Fibroblast of skin of left quadriceps (primary cell): Measurements from ENCODE around the gene UBE2V1.
"Not testable (repeated sequence)": the region's sequence is repeated elsewhere in the genome, so short reads cannot be mapped to it uniquely, and the experiment has no call there.

Experiments
- DNase-seq, 2 experiments: peaks; one replicate each; pipeline ENCODE4 v3.0.0-alpha.2; 2013; ENCODE audit warnings: low read depth in 2 of 2

UBE2V1 gene

DNA sequence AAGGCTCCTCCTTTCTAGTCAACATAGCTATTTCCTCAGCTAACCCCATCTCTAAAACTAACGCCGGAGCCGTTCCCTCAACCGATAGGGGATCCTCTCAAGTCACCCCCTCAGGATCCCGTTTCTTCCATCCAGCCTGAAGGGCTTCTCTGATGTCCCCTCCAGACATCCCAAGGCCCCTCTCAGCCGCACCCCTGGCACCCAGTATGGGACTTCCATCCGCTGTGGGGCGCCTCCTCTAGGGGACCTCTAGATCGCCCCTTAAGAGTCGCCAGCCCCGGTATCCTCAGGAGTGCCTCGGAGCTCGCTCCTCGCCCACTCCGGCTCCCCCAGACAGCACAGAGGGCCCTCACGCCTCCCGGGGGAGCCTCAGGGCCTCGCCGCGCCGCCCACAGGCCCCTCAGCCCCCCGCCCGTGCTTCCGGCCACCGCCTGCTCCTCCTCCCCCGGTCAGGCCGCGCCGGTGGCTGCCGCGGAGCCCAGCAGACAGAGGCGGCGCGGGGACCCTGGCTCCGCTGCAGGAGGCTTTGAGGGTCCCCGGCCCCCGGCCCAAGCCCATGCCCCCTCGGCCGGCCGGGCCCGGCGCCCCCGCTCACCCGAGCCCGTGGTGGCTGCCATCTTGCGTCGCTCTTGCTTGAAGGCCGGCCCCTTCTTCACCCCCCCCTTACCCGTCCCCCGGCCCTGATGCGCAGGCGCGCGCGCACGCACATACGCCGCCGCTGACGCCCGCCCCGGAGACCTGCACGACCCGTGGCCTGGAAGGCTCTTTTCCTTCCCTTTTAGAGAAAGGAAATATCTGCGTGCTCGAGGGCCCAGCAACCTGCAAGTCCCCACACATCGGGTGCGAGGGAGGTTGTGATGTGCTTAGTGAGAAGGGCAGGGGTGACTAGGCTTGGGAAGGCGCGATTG is at the start of gene UBE2V1:
Gene UBE2V1 (minus strand): TSS at position 639 of the 908 bp plus-strand sequence. CDS start 22 bp downstream, at position 617.
- peak; percentile 58 to 60 for DNase-seq

GRCh38 chr20:50161494-50161893 is 48.5 kb upstream of the UBE2V1 start:
- DNase-seq: not testable (repeated sequence)

DNA sequence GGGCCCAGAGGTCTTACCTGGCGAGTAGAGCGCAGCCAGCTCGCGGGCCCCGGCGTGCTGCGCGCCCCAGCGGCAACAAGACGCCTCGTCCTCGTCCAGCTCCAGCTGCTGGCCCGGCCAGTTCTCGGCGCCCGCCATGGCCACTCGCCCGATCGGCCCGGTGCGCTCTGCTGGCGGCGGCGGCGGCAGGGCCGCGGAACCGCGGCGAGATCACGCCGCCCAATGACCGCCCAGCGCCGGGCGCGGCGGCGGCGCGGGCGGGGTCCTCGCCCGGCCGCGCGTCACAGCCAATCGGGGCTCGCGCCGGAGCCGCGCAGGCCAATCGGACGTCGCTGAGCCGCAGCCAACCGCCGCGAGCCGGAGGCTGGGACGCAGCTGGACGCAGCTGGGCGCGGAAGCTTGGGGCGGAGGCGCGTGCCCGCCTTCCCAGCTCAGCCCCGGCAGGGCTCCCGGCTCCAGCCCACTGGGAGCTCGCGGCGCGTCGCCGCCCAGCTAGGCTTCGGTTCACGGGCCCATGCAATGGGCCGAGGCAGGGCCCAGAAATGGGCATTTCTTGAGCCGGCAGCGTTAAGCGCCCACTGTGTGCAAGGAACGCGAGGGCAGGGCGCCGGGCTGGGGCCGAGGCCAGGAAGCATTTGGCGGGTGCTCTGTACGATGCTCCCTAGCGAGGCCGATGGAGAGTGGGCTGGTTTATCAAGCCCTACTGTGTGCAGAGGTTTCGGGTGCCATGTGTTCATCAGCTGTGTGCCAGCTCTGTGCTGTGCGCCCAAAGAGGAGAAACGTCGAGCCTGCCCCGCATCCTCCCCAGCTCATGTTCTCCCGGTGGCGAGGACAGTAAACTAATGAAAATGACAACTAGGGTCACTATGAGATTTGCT is 40.8 kb upstream of the UBE2V1 start, which contains the start of gene PEDS1:
Gene PEDS1 (minus strand): TSS at position 224 of the 878 bp plus-strand sequence. CDS start 86 bp downstream, at position 138.
- peak; percentile 75 to 78 for DNase-seq

- DNase-seq: no peak
Observed at GRCh38 chr20:50153153-50153499, 40.2 kb upstream of the UBE2V1 start.

DNA sequence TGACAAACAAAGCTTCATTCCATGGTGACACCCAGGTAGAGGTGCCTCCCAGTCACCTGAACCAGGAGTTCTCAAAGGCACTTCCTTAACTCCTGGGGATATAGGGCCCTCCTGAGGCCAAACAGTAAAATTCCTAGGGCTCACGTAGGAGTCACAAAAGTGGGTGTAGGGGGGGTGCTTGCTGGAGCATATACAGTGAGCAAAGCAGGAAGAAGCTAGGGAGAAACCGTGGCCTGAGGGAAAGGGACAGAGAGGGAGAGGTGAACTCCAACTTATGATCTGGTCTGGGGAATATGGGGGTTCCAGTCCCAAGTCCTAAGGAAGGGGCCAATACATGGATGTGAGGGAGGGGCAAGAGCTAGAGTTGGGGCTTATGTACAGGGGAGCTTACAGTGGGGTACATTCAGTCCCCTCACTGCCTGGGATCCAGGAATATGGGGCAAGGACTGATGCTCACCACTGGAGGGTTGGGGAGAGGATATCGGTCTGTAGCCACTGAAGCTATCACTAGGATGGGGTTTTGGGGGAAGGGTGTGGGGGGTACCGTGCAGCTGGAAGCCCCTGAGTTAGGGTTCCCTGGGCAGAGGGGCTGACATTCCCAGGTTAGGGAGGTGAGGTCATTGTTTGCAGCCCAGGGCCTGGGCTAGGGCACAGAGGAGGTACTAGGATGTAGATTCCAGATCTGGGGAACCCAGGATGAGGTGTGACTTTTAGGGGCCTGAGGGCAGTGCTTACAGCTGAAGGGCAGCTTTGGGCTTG is 39.6 kb upstream of the UBE2V1 start:
- no peak for DNase-seq

GRCh38 chr20:50151034-50151743 is 38.2 kb upstream of the UBE2V1 start:
- DNase-seq: no peak

DNA sequence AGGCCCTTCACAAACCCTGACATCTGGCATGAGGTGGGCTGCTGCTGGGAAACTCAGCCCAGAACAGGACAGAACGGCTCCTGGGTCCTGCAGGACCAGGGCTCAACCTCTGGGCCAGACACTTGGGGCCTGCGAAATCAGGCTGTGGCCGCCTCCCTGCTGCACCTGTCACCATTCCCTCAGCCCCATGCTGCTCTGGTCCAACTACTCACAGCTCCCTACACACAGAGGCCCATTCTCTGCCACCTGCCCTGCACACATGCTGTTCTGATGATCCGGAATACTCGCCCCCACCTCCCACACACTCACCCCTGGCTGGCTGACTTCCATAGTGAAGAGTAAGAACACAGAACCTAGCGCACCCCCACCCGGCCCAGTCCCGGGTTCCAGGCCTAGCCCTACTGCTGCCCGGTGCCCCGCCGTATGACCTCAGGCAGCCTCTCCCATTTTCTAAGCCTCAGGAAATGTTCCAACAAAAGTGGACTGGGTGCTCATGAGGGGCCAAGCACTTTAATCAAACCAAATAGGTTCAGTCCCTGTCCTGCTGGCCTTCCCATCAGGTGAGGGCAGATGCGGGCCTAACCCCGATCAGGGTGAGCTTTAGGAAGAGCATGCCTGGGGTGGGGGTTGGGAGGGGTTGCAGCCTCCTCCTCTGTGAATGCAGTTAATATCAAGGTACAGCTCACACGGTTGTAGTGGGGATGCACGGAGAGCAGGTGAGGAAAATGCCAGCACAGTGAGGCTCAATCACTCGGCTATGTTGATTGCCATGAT is 36.7 kb upstream of the UBE2V1 start:
- no peak for DNase-seq

- DNase-seq: no peak
Observed at GRCh38 chr20:50146732-50147662, 34.0 kb upstream of the UBE2V1 start.

GRCh38 chr20:50146214-50146613 is 33.3 kb upstream of the UBE2V1 start:
- DNase-seq: no peak

GRCh38 chr20:50145566-50145965 is 32.6 kb upstream of the UBE2V1 start:
- no peak for DNase-seq

- DNase-seq: peak; percentile 93 to 94
Observed at GRCh38 chr20:50144362-50144761, 31.4 kb upstream of the UBE2V1 start.

GRCh38 chr20:50142812-50143211 is 29.9 kb upstream of the UBE2V1 start:
- DNase-seq: no peak

- no peak for DNase-seq
Observed at GRCh38 chr20:50141811-50142561, 29.0 kb upstream of the UBE2V1 start.

GRCh38 chr20:50141018-50141675 is 28.2 kb upstream of the UBE2V1 start:
- DNase-seq: no peak

GRCh38 chr20:50140339-50140859 is 27.4 kb upstream of the UBE2V1 start:
- DNase-seq: no peak

DNA sequence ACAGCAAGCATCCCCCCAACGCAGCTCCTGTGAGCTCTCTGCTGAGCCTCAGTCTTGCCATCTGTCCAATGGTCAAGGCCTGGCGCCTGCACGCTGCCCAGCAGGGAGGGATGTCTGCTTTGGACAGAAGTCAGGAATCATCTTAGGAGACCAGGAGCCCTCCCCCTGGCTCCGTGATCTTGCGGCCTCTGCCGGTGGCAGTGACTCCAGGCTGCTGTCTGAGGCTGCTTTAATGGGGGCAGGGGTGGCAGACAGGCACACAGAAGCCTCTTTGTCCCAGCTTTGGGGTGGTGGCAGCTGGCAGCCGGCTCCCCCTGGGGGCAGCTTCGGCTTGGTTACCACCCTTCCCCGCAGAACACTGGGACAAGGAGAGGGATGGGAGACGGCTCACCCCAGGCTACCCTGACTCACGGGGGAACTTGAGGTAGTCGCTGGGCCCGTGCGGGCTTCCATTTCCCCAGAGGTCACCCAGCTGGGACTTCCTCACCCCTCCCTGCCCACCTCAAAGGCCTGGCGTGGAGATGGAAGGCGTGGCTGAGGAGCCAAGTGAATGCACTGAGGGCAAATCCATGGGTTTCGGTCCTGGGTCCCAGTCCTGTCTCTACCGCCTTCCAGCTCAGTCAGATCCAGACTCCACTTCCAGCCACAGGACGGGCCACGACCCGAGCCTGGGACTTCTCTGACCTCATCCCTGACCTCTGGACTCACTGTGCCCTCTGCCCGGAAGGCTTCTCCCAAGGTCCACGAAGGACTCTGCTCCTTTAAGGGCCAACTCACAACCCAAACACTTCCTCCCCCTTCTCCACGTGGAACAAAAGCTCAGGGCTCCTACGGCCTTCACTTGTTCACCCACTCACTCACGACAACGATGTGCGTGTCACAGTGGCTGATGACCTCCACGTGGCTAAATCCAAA is 25.8 kb upstream of the UBE2V1 start:
- no peak for DNase-seq

DNA sequence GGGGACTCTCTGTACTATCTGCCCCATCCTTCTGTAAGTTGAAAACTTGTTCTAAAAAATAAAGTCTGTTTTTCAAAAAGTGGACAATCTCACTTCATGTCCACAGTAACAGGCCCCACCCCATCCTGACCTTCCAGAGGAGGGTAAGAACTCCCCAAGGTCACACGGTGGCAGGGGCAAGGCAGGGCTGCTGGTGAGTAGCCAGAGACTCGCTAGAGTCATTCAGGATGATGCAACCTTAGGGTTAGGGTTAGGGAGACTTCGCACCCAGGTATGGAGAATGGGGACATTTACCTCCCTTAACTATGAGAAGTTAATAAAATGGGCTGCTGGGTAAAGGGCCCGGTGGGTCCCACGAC is 25.1 kb upstream of the UBE2V1 start:
- no peak for DNase-seq
